ENCODE results near the gene ZNRD2.
"Not testable (repeated sequence)": the region's sequence is repeated elsewhere in the genome, so short reads cannot be mapped to it uniquely, and the experiment has no call there.

ZNRD2 gene

GRCh38 chr11:65562788-65563187, 7.5 kb upstream of the ZNRD2 start:
- no peak overlapping the region for H3K4me3 ChIP-seq (ENCODE audit: low read depth, low read length)
- DNase-seq (ENCODE audit: low read depth) = no peak
- TF ChIP-seq, protein P1, sequence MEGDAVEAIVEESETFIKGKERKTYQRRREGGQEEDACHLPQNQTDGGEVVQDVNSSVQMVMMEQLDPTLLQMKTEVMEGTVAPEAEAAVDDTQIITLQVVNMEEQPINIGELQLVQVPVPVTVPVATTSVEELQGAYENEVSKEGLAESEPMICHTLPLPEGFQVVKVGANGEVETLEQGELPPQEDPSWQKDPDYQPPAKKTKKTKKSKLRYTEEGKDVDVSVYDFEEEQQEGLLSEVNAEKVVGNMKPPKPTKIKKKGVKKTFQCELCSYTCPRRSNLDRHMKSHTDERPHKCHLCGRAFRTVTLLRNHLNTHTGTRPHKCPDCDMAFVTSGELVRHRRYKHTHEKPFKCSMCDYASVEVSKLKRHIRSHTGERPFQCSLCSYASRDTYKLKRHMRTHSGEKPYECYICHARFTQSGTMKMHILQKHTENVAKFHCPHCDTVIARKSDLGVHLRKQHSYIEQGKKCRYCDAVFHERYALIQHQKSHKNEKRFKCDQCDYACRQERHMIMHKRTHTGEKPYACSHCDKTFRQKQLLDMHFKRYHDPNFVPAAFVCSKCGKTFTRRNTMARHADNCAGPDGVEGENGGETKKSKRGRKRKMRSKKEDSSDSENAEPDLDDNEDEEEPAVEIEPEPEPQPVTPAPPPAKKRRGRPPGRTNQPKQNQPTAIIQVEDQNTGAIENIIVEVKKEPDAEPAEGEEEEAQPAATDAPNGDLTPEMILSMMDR (IDR thresholded peaks at IDR 0.05; ENCODE audit: insufficient read depth, low read depth, low read length, missing control alignments) = no peak

DNA sequence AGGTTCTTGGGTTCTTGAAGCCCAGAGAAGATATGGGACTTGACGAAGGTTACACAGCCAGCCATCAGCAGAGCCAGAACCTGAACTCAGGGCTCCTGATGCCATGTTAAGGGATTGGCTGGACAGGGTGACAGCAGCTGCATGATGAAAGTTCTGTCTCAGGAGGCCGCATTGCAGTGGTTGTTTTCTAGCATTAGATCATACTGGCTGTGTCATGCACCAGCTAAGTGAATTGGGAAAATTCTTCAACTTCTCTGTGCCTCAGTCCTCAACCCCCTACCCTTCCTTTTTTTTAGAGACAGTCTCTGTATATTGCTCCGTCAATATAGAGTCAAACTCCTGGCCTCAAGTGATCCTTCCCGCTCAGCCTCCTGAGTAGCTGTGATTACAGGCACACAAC, 6.7 kb upstream of the ZNRD2 start:
- DNase-seq (ENCODE audit: low read depth) = no peak
- no peak overlapping the region for H3K4me3 ChIP-seq (ENCODE audit: low read depth, low read length)
- TF ChIP-seq, protein P1 (IDR thresholded peaks at IDR 0.05; ENCODE audit: insufficient read depth, low read depth, low read length, missing control alignments) = no peak

DNA sequence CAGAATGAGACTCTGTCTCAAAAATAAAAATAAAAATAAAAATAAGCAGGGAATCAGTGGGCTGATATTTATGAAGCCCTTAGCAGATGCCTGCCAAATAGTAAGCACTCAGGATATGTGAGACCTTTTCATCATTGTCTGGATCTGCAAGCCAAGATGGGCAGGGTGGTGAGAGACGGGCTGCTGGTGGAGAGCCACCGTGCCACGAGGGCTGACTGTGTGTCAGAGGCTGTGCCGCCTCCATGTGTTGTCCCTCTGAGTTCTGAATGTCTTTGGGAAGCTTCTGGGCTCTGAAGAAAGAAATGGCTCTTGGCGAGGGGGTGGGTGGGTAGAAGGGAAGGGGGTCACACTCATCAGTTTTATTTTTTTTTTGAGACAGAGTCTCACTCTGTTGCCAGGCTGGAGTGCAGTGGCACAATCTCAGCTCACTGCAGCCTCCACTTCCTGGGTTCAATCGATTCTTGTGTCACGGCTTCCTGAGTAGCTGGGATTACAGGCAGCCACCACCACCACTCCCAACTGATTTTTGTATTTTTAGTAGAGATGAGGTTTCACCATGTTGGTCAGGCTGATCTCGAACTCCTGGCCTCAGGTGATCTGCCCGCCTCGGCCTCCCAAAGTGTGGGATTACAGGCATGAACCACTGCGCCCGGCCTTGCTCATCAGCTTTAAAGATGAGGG, 5.3 kb upstream of the ZNRD2 start:
- not testable (repeated sequence) for DNase-seq (ENCODE audit: low read depth); H3K4me3 ChIP-seq (ENCODE audit: low read depth, low read length)

DNA sequence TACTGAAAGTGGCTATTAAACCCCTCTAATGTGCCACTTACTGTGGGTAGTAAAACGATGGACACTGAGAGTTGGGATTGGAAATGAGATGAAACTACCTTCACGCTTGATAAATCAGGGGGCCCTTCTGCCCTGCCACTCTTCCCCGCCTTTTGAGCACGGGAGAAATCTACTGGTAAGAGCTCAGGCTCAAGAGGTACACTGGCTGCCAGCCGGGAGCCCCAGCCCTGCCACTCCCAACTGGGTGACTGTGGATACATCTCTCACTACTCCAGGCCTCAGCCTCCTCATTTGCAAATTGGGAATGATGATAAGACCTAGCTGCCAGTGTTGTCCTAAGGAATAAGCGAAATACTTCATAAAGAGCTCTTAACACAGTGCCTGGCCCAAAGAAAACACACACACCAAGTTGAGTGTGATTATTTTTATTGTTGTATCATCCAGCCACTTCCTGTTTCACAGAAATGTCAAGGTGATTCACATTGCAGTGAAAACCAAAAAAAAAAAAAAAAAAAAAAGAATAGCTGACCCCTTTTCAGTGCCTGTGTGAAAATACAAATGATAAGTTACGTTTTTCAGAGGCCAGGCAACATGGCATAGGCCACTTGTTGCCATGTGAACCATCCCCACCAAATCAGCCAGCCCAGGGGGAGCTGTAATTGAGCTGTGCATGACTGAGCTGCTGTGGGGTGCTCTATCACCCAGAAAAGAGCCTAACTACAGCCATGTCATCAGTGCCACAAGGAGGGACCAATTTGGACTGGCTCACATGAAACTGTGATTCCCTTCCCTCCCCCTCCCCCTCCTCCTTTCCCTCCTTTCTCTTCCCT, 4.4 kb upstream of the ZNRD2 start:
- DNase-seq (ENCODE audit: low read depth) = no peak
- no peak overlapping the region for H3K4me3 ChIP-seq (ENCODE audit: low read depth, low read length)

DNA sequence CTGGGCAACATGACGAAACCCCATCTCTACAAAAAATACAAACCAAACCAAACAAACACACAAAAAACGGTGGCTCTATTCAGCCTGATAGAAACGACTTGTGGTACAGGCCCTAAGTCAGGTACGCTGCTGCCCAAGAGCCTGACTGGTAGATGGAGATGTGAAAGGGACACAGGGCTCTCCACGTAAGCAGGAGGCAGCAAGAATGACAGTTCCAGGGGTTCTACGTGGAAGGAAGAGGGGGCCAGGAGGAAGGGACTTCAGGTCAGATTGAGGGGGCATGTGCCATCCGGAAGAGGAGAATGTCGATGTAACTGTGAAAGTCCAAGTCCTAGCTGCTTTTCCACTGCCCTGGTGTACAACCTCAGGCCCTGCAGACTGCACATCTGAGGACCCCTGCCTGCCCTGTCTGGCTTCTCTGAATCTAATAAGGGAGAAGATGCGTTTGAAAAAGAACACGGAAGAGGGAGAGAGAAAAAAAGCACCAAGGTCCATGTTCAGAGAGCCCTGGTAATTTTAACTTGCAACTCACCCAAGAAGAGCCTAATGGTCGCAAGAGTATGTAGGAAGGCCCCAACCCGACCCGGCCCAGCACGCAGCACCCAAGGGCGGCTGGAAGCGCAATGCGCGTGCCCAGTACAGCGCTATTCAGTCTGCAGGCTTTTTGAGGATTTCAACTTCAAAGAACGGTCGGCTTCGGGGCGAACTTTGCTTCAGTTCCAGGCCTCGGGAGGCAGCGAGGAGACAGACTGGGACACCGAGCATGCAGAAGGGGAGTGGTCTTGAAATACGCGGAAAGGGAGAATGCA, 909 bp upstream of the ZNRD2 start:
- H3K4me3 ChIP-seq (ENCODE audit: low read depth, low read length) = peak overlapping the region; percentile 91
- TF ChIP-seq, protein P1 (IDR thresholded peaks at IDR 0.05; ENCODE audit: insufficient read depth, low read depth, low read length, missing control alignments) = no peak
- DNase-seq (ENCODE audit: low read depth) = no peak

More for the DNA sequence above, 4.4 kb upstream of the ZNRD2 start:
- TF ChIP-seq, protein P1 (IDR thresholded peaks at IDR 0.05; ENCODE audit: insufficient read depth, low read depth, low read length, missing control alignments) = no peak

- peak overlapping the region; percentile 91 for H3K4me3 ChIP-seq (ENCODE audit: low read depth, low read length)
- DNase-seq (ENCODE audit: low read depth) = no peak
- TF ChIP-seq, protein P1 (IDR thresholded peaks at IDR 0.05; ENCODE audit: insufficient read depth, low read depth, low read length, missing control alignments) = no peak
These were observed 1.1 kb downstream of the ZNRD2 start for GRCh38 chr11:65571420-65571819.

GRCh38 chr11:65571940-65572339, 1.7 kb downstream of the ZNRD2 start:
- peak overlapping the region; percentile 60 for H3K4me3 ChIP-seq (ENCODE audit: low read depth, low read length)
- TF ChIP-seq, protein P1 (IDR thresholded peaks at IDR 0.05; ENCODE audit: insufficient read depth, low read depth, low read length, missing control alignments) = peak; percentile 21
- DNase-seq (ENCODE audit: low read depth) = no peak

Measured in GM12865 (cell line).